Skeletal muscle satellite cell (primary cell): ENCODE data around the gene SNRK.

Source experiments
- H3K27me3 ChIP-seq: 2 replicates; pipeline ENCODE4 v1.7.0; 2013; ENCODE audit warnings: low read length; ENCODE audit not compliant: control insufficient read depth, insufficient read depth
- H3K36me3 ChIP-seq: 2 replicates; pipeline ENCODE4 v1.7.0; 2013; ENCODE audit warnings: mild to moderate bottlenecking, control low read depth, low read length; ENCODE audit not compliant: insufficient read depth
- H3K4me1 ChIP-seq: 2 replicates; pipeline ENCODE4 v1.7.0; 2013; ENCODE audit warnings: low read length; ENCODE audit not compliant: control insufficient read depth, insufficient read depth
- H3K4me2 ChIP-seq: 2 replicates; pipeline ENCODE4 v1.7.0; 2013; ENCODE audit warnings: mild to moderate bottlenecking, low read length
- H3K4me3 ChIP-seq: 2 replicates; pipeline ENCODE4 v1.7.0; 2013; ENCODE audit warnings: low read length
- H3K9ac ChIP-seq: 2 replicates; pipeline ENCODE4 v1.7.0; 2013; ENCODE audit warnings: mild to moderate bottlenecking, low read depth, low read length, moderate library complexity
- H3K9me3 ChIP-seq: replicated peaks from 2 replicates; pipeline ENCODE4 v1.7.0; 2013; ENCODE audit warnings: mild to moderate bottlenecking, control low read depth, low read length

Gene SNRK

DNA sequence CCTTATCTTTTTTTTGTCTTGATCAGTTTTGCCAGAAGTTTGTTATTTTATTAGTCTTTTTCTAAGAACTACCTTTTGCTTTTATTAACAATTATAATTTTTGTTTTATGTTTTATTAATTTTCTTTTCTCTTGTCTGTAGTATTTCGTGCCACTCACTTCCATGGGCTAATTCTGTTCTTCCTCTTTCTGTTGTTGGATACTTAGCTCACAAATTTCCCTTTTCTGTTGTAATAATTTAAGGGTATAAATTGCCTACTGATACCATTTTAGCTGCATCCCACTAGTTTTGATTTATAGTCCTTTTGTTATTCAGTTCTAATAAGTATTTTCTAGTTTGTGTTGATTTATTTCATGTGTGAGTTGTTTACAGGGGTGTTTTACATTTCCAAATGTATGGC, 48.6 kb downstream of the SNRK start:
- H3K27me3 ChIP-seq: no peaks in the 10 kb centered on the region
- no peaks in the 10 kb centered on the region for H3K4me1 ChIP-seq
- H3K9ac ChIP-seq: no peak overlapping the region
- H3K9me3 ChIP-seq: peaks cover 16% of the 10 kb centered on the region
- H3K4me3 ChIP-seq: no peak overlapping the region
- peaks cover 41% of the 10 kb centered on the region for H3K36me3 ChIP-seq
- no peak overlapping the region for H3K4me2 ChIP-seq

- H3K9me3 ChIP-seq: peaks cover 16% of the 10 kb centered on the region
- peaks cover 49% of the 10 kb centered on the region for H3K36me3 ChIP-seq
- H3K27me3 ChIP-seq: no peaks in the 10 kb centered on the region
Measured at GRCh38 chr3:43335799-43336198, 49.5 kb downstream of the SNRK start.

DNA sequence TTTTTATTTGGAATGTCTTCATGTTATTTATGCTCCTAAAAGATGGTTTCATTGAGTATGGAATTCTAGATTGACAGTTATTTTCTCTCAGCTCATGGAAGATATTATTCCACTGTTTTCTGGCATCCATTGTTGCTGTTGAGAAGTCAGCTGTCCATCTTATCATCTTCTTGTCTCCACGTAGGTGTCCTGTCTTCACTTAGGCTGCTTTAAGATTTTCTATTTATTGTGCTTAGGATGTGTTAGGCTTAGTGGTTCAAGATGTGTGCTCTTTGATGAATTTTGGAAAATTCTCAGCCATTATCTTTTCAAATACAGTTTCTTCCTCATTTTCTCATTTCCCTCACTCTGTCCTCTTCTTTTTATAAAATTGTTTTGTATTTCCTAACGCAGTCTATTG, 52.0 kb downstream of the SNRK start:
- Histone ChIP-seq H3K9ac (no peak overlapping the region), H3K9me3 (peaks cover 16% of the 10 kb centered on the region), H3K36me3 (peaks cover 62% of the 10 kb centered on the region), H3K4me3 (no peak overlapping the region), H3K4me1 (no peaks in the 10 kb centered on the region), H3K27me3 (no peaks in the 10 kb centered on the region), H3K4me2 (no peak overlapping the region)

More at GRCh38 chr3:43335799-43336198, 49.5 kb downstream of the SNRK start:
- no peak overlapping the region for H3K4me2 ChIP-seq
- no peak overlapping the region for H3K4me3 ChIP-seq
- H3K4me1 ChIP-seq: no peaks in the 10 kb centered on the region
- H3K9ac ChIP-seq: no peak overlapping the region

DNA sequence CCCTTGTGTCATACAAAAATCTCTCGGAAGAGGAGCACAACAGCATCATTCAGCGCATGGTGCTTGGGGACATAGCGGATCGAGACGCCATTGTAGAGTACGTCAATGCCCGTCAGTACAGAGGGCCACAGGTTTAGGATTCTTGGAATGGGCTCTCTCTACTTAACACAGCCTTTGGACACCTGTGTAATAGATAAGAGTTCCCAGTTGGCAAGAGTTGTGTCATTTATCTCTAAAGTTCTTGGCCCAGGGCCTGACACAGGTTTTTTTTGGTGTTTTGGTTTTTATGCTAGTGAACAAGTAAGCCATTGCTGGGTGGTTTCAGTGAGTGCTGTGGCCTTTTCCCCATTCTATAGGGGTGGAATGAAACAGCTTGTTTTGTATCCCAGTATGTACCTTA, 54.1 kb downstream of the SNRK start:
- H3K9me3 ChIP-seq: peaks cover 14% of the 10 kb centered on the region
- peaks cover 67% of the 10 kb centered on the region for H3K36me3 ChIP-seq
- no peak overlapping the region for H3K4me3 ChIP-seq

DNA sequence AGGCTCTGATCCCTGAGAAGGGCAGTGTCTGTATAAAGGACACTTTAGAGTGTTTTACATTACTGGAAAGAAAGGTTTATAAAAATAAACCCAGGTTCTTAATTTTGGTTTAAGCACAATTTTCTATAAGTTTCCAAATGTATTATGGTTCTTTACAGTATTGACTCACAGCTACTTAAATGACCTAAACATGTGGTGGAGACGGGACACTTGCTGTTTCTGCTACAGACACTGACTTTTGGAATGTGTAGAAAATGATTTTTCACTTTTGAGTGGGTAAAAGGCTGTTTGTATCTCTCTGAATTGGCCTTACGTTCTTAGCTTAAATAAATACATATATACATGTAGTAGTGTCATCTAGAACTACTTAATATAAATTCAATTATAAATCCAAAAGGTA, 55.4 kb downstream of the SNRK start:
- peaks cover 9% of the 10 kb centered on the region for H3K9me3 ChIP-seq
- H3K4me3 ChIP-seq: no peak overlapping the region
- H3K27me3 ChIP-seq: no peaks in the 10 kb centered on the region
- no peak overlapping the region for H3K4me2 ChIP-seq
- peaks cover 14% of the 10 kb centered on the region for H3K4me1 ChIP-seq
- peaks cover 58% of the 10 kb centered on the region for H3K36me3 ChIP-seq
- H3K9ac ChIP-seq: no peak overlapping the region

More for the DNA sequence above, 54.1 kb downstream of the SNRK start:
- Histone ChIP-seq H3K4me2 (no peak overlapping the region), H3K4me1 (peaks cover 3% of the 10 kb centered on the region), H3K27me3 (no peaks in the 10 kb centered on the region), H3K9ac (no peak overlapping the region)

DNA sequence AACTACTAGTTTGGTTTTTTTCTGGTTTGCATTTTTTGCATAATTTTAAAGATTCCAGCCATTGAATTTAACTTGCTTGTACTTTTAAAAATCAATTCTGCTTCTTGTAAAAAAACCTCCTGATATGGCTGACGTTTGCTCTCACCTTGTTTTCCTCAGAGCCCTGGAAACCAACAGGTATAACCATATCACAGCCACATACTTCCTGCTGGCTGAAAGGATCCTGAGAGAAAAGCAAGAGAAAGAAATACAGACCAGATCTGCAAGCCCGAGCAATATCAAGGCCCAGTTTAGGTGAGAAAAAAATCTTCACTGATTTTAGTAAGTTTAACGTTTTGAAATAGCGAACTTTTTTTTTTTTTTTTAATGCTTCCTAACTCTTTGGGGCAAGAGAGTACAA, 56.8 kb downstream of the SNRK start:
- no peak overlapping the region for H3K4me3 ChIP-seq
- no peak overlapping the region for H3K9ac ChIP-seq
- peaks cover 64% of the 10 kb centered on the region for H3K36me3 ChIP-seq
- no peaks in the 10 kb centered on the region for H3K27me3 ChIP-seq
- H3K9me3 ChIP-seq: peaks cover 3% of the 10 kb centered on the region
- no peak overlapping the region for H3K4me2 ChIP-seq
- peaks cover 14% of the 10 kb centered on the region for H3K4me1 ChIP-seq

DNA sequence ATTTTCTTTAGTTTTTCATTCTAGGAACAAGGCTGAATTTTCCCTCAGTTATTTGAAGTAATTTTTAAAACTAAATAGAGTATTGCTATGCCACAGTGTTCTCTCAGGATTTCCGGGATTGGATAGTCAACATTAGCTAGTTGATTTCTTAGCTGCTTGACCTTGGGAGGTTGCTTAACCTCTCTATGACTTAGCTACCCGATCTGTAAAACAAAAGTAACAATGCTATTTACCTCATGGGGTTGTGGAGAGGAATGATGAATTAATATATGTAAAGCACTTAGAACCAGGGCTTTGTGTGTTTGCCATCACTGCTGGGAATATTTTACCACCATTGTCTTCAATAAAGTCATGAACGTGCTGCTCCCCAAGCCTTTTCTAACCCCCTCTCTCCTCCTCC, 57.5 kb downstream of the SNRK start:
- Histone ChIP-seq H3K36me3 (peaks cover 66% of the 10 kb centered on the region), H3K9ac (no peak overlapping the region), H3K4me1 (peaks cover 14% of the 10 kb centered on the region), H3K9me3 (no peaks in the 10 kb centered on the region), H3K27me3 (no peaks in the 10 kb centered on the region), H3K4me3 (no peak overlapping the region), H3K4me2 (no peak overlapping the region)

DNA sequence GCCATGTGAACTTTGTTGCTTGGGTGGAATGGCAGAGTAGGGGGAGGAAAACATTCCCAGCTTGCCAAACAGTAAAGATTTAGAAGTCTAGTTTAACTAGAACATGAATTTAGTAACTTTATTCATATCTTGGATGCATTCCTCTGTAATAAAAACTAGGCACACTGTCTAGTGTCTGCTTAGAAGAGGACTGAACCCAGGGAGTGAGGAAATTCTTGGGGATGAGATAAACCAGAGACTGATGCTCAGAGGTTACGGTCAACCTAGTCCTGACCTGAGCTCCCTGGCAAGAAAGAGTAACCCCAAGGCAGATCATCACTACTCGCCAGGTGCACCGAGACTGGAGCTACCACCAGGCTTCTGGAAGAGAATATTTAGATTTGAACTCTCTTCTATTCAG, 58.2 kb downstream of the SNRK start:
- H3K9me3 ChIP-seq: no peaks in the 10 kb centered on the region
- H3K36me3 ChIP-seq: peaks cover 69% of the 10 kb centered on the region
- H3K4me2 ChIP-seq: no peak overlapping the region
- H3K4me3 ChIP-seq: no peak overlapping the region
- H3K4me1 ChIP-seq: peaks cover 14% of the 10 kb centered on the region
- no peaks in the 10 kb centered on the region for H3K27me3 ChIP-seq
- H3K9ac ChIP-seq: no peak overlapping the region

- Histone ChIP-seq H3K9ac (no peak overlapping the region), H3K4me2 (no peak overlapping the region), H3K4me3 (no peak overlapping the region), H3K4me1 (peaks cover 14% of the 10 kb centered on the region), H3K9me3 (no peaks in the 10 kb centered on the region), H3K36me3 (peaks cover 71% of the 10 kb centered on the region), H3K27me3 (no peaks in the 10 kb centered on the region)
Measured at GRCh38 chr3:43345246-43345645, 58.9 kb downstream of the SNRK start.

DNA sequence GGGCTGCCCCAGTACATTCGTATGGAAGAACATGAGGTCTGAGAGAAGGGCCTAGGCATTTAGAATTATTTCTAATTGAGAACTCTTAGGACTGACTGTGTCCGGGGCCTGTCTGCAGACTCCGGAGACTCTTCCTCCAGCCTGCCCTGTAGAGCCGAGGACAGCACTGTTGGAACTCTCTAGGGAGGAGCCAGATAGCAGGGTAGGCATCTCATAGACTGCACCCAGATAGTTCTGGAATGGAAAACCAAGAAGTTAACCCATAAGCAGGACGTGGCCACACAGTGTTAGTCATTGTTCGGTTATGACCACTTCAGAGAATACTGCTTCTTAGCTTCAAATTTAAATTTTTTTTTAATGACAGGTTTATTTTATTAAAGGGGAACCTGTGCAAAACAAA, 59.5 kb downstream of the SNRK start:
- H3K4me3 ChIP-seq: no peak overlapping the region
- H3K4me2 ChIP-seq: no peak overlapping the region
- peaks cover 69% of the 10 kb centered on the region for H3K36me3 ChIP-seq
- H3K9me3 ChIP-seq: no peaks in the 10 kb centered on the region
- H3K4me1 ChIP-seq: peaks cover 14% of the 10 kb centered on the region
- no peaks in the 10 kb centered on the region for H3K27me3 ChIP-seq
- H3K9ac ChIP-seq: no peak overlapping the region

DNA sequence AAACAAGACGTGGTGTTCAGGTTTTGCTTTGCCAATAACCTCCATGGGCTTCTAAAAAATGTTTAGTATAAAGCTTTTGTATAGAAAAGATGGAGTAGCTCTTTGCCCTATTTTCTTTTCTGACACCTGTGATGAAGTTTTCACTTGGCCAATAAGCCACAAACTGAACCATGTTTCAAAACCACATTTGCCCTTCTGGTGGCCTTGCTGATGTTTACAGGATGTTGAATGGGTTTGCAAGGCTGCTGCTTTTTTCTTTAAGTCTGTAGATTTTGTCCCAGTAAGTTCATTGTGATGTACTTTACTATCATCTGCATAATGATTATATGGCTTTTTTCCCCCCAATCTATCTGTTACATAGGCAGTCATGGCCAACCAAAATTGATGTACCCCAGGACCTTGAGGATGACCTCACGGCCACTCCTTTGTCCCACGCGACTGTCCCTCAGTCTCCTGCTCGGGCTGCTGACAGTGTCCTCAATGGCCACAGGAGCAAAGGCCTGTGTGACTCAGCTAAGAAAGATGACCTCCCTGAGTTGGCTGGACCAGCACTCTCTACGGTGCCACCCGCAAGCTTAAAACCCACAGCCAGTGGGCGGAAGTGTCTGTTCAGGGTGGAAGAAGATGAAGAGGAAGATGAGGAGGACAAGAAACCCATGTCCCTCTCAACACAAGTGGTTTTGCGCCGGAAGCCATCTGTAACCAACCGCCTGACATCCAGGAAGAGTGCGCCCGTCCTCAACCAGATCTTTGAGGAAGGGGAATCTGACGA, 60.8 kb downstream of the SNRK start:
- peaks cover 62% of the 10 kb centered on the region for H3K36me3 ChIP-seq
- no peak overlapping the region for H3K4me2 ChIP-seq
- H3K4me3 ChIP-seq: no peak overlapping the region
- H3K9me3 ChIP-seq: peaks cover 3% of the 10 kb centered on the region
- peaks cover 14% of the 10 kb centered on the region for H3K4me1 ChIP-seq
- no peaks in the 10 kb centered on the region for H3K27me3 ChIP-seq
- H3K9ac ChIP-seq: no peak overlapping the region

GRCh38 chr3:43347774-43348173, 61.4 kb downstream of the SNRK start:
- Histone ChIP-seq H3K9ac (no peak overlapping the region), H3K4me1 (peaks cover 14% of the 10 kb centered on the region), H3K4me3 (no peak overlapping the region), H3K36me3 (peaks cover 57% of the 10 kb centered on the region), H3K9me3 (peaks cover 3% of the 10 kb centered on the region), H3K27me3 (no peaks in the 10 kb centered on the region), H3K4me2 (no peak overlapping the region)
